GM04504 (cell line): ENCODE results near the gene PCDHGA6.
"Not testable (repeated sequence)": the region's sequence is repeated elsewhere in the genome, so short reads cannot be mapped to it uniquely, and the experiment has no call there.

Experiments
- DNase-seq: peaks from one replicate; pipeline ENCODE4 v3.0.0-alpha.2; 2012; ENCODE audit warnings: low read depth

Gene PCDHGA6

DNA sequence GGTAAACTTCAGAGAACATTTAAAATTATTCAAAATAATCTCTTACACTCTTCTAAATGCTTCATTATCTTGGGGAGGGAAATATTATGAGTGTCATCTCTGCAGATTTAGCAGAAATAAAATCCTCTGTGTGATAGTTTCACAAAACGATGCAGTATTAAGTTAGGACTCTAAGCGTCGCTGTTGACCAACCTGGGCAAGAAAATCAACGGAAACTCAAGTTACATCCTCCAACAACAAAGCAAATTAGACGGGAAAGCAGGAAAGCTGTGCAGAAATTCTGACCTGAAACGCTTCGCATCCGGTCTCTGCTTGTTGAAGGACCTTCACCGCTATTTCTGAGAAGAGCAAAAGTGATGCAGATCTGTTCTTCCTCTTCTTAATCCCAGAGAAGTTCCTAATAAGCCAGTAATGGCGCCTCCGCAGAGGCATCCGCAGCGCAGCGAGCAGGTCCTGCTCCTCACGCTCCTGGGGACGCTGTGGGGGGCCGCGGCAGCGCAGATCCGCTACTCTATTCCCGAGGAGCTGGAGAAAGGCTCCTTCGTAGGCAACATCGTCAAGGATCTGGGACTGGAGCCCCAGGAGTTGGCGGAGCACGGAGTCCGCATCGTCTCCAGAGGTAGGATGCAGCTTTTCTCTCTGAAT, at the start of gene PCDHGA6:
Gene PCDHGA6 (plus strand): TSS at position 219 of the 645 bp plus-strand sequence. CDS start 193 bp downstream, at position 412.
- DNase-seq: no peak

DNA sequence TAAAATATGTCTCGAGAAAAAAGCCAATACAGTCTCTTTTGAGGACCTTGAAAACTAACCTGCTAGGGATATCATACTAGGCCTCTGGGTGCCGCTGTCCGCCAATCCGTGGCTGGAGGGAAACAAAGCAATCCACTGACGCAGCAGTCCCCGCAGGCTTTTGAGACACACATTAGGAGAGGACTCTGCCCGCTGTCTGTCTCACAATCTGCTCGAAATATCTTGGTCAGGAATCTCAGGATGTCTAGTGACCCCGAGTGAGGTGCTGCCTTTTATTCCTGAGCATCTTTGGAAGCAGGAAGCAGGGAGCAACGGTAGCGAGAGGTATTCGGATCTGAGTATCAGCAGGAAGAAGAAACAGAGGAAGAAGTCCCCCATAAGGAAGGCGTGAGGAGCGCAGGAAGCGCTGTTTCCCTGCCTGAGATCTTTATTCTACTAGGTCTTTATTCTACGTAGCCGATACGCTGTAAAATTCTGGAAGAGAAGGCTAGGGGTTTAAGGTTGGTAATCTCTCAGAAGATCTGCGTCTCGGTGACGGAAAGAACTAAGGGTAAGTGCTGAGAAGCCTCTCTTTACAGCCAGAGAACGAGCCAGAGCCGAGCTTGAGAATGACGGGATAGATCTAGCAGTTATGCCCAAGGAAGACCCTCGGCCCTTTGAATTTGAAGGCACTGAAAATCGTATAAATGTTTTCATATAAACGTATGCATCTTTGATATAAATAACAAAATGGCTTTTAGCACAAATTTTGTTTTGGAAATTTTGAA, 47.4 kb upstream of the PCDHGA6 start:
- peak; percentile 52 for DNase-seq

DNA sequence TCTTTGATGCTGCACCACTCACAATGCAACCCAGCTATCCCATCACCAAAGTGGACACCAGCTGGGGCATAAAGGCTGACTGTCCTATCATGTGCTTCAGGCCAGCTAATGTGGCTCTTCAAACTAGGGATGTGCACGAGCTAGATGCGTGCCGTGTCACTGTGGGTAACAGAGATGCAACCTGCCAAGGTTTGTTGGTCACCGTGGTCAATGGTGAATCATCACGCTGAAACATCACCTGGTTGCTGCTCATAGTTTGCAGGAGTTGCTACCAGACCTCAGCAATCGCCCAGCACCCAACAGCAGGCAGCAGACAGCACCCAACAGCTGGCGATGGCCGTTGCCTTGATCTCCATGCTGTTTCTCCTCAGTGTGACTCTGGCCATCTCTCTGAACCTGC, 45.5 kb upstream of the PCDHGA6 start:
- DNase-seq: no peak

DNA sequence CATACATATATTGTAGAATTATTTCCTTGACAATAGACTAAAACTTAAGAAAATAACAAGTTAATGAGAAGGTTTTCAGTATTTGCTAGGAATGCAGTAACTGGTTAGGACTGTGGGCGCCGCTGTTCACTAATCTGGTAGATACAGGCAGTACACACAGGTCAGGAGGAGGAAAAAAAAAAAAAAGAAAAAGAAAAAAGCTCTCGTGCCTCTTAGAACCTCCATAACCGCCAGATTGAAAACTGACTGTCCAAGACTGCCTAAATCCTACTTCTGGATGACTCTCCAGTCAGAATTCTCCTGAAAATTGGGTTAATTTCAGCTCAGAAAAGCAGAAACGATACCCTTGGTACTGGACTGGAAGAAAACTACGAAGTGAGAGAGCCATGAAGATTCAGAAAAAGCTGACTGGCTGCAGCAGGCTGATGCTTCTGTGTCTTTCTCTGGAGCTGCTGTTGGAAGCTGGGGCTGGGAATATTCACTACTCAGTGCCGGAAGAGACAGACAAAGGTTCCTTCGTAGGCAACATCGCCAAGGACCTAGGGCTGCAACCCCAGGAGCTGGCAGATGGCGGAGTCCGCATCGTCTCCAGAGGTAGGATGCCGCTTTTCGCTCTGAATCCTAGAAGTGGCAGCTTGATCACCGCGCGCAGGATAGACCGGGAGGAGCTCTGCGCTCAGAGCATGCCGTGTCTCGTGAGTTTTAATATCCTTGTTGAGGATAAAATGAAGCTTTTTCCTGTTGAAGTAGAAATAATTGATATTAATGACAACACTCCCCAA, 43.2 kb upstream of the PCDHGA6 start, which contains the start of gene PCDHGA1:
Gene PCDHGA1 (plus strand): TSS at position 216 of the 782 bp plus-strand sequence.
- DNase-seq: no peak

DNA sequence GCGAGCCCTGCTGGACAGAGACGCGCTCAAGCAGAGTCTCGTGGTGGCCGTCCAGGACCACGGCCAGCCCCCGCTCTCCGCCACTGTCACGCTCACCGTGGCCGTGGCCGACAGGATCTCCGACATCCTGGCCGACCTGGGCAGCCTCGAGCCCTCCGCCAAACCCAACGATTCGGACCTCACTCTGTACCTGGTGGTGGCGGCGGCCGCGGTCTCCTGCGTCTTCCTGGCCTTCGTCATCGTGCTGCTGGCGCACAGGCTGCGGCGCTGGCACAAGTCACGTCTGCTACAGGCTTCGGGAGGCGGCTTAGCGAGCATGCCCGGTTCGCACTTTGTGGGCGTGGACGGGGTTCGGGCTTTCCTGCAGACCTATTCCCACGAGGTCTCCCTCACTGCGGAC, 41.1 kb upstream of the PCDHGA6 start:
- not testable (repeated sequence) for DNase-seq

DNA sequence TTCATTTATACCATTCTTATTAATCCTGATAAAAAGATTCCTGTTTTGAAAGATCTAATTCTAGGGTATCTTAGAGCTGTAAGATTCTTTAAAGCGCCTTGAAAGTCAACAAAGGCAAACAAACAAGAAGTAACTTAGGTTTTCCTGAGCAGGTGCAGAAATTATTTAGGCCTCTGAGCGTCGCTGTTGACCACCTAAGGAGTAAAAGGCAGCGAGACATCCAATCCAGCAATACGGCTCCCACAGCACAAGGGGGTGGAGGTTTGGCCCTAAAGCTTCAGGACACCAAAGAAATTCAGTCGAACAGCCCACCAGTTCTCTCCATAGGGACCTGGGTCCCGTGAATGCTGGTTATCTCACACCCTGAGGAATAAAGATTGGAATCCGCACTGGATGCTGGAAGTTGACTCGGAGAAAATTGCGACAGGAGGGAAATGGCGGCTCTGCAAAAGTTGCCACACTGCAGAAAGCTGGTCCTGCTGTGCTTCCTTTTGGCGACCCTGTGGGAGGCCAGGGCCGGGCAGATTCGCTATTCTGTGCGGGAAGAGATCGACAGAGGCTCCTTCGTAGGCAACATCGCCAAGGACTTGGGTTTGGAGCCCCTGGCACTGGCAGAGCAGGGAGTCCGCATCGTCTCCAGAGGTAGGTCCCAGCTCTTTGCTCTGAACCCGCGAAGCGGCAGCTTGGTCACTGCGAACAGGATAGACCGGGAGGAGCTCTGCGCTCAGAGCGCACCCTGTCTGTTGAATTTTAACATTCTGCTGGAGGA, 35.0 kb upstream of the PCDHGA6 start, which contains the start of gene PCDHGA2:
Gene PCDHGA2 (plus strand): TSS at position 223 of the 769 bp plus-strand sequence.
- no peak for DNase-seq

DNA sequence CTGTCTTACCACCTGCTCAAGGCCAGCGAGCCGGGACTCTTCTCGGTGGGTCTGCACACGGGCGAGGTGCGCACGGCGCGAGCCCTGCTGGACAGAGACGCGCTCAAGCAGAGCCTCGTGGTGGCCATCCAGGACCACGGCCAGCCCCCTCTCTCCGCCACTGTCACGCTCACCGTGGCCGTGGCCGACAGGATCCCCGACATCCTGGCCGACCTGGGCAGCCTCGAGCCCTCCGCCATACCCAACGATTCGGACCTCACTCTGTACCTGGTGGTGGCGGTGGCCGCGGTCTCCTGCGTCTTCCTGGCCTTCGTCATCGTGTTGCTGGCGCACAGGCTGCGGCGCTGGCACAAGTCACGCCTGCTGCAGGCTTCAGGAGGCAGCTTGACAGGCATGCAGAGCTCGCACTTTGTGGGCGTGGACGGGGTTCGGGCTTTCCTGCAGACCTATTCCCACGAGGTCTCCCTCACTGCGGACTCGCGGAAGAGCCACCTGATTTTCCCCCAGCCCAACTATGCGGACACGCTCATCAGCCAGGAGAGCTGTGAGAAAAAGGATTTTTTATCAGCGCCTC, 32.8 kb upstream of the PCDHGA6 start:
- not testable (repeated sequence) for DNase-seq

DNA sequence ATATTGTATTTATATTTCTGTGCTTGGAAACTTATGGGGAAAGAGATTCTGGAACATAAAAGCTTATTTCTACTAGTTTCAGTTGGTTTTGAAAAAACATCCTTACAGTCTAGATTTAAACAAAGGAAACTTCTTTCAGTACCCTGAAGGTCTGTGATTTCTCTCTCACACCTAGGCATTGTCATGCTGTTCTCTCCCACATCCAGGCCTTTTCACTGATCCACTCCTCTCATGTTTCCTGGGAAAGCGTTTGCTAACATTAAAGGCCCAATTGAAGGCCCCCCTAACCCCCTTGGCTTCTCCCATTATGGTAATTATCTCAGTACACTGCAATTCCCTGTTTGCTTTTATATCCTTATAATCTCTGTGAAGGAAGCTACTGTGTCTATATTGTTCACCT, 30.9 kb upstream of the PCDHGA6 start:
- DNase-seq: no peak

DNA sequence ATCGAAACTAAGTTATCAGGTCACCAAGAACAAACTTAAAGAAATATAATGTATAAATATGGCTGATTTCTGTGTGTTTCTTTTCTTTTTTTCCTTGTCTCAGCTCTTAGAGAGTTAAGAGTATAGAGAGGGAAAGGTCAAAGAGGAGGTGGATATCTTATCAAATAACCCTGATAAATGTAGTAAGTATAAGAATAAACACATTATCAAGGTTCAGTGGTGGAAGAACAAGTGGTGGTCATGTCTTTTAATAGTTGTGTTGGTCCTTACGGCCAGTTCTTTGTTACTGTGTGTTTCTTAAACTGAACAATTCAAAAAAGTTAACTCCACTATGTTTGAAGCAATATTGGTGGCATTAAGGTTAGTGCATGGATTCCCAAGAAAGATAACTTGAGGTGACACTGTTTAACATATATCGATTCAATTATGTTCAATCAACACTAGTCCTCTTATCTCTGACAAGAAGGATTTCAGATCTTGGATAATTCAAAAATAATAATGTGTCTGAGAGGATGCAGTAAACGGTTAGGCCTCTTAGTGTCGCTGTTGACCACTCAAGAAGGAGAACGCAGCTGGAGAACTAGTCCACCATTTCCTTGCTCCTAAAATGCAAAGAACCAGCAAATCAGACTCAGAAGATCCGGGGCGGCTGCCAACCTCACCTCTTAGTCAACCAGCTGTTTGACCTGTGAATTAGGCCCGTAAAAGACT, 30.3 kb upstream of the PCDHGA6 start, which contains the start of gene PCDHGA3:
Gene PCDHGA3 (plus strand): TSS at position 588 of the 711 bp plus-strand sequence. CDS start 205 bp downstream, outside the sequence.
- no peak for DNase-seq

DNA sequence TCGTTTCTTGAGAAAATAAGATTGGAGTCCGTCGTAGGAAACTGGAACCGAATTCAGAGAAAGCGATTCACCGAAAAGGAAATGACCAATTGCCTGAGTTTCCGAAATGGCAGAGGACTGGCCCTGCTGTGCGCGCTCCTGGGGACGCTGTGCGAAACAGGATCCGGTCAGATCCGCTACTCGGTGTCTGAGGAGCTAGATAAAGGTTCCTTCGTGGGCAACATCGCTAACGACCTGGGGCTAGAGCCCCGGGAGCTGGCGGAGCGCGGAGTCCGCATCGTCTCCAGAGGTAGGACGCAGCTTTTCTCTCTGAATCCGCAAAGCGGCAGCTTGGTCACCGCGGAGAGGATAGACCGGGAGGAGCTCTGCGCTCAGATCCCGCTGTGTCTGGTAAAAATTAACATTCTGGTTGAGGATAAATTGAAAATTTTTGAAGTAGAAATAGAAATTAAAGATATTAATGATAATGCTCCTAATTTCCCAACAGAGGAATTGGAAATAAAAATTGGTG, 29.7 kb upstream of the PCDHGA6 start:
- DNase-seq: no peak

DNA sequence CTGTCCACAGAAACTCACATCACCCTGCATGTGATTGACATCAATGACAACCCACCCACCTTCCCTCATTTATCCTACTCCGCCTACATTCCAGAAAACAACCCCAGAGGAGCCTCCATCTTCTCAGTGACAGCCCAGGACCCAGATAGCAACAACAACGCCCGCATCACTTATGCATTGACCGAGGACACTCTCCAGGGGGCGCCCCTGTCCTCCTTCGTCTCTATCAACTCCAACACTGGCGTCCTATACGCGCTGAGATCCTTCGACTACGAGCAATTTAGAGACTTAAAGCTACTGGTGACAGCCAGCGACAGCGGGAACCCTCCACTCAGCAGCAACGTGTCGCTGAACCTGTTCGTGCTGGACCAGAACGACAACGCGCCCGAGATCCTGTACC, 28.4 kb upstream of the PCDHGA6 start:
- no peak for DNase-seq

DNA sequence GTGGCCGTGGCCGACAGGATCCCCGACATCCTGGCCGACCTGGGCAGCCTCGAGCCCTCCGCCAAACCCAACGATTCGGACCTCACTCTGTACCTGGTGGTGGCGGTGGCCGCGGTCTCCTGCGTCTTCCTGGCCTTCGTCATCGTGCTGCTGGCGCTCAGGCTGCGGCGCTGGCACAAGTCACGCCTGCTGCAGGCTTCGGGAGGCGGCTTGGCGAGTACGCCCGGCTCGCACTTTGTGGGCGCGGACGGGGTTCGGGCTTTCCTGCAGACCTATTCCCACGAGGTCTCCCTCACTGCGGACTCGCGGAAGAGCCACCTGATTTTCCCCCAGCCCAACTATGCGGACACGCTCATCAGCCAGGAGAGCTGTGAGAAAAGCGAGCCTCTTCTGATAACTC, 27.7 kb upstream of the PCDHGA6 start:
- DNase-seq: not testable (repeated sequence)

DNA sequence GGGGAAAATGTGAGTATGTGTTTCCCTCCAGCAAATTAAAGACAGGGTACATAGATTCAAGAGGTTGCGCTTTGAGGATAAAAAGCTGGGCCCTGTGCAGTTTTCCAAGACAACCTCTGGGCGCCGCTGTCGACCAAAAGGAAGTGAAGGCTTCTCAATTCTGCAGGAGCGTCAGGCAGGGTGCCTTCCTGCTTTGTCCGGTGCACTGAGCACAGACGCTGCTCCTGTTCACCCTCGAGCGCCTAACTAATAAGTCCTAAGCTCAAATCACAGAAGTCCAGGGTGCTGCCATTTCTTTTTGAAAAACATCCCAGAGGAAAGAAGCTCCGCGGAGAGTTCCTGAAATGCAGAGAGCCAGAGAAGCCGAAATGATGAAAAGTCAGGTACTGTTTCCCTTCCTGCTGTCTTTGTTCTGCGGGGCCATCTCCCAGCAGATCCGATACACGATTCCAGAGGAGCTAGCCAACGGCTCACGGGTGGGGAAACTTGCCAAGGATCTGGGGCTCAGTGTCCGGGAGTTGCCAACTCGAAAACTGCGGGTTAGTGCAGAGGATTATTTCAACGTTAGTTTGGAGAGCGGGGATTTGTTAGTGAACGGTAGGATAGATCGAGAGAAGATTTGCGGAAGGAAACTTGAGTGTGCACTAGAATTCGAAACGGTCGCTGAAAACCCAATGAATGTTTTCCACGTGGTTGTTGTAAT, 23.6 kb upstream of the PCDHGA6 start, which contains the start of gene PCDHGB1:
Gene PCDHGB1 (plus strand): TSS at position 183 of the 703 bp plus-strand sequence. CDS start 162 bp downstream, at position 345.
- DNase-seq: peak; percentile 42

DNA sequence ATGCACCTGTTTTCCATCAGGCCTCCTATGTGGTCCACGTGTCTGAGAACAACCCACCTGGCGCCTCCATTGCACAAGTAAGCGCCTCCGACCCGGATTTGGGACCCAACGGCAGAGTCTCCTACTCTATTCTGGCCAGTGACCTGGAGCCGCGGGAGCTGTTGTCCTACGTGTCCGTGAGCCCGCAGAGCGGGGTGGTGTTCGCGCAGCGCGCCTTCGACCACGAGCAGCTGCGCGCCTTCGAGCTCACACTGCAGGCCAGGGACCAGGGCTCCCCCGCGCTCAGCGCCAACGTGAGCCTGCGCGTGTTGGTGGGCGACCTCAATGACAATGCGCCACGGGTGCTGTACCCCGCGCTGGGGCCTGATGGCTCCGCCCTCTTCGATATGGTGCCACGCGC, 22.1 kb upstream of the PCDHGA6 start:
- no peak for DNase-seq

DNA sequence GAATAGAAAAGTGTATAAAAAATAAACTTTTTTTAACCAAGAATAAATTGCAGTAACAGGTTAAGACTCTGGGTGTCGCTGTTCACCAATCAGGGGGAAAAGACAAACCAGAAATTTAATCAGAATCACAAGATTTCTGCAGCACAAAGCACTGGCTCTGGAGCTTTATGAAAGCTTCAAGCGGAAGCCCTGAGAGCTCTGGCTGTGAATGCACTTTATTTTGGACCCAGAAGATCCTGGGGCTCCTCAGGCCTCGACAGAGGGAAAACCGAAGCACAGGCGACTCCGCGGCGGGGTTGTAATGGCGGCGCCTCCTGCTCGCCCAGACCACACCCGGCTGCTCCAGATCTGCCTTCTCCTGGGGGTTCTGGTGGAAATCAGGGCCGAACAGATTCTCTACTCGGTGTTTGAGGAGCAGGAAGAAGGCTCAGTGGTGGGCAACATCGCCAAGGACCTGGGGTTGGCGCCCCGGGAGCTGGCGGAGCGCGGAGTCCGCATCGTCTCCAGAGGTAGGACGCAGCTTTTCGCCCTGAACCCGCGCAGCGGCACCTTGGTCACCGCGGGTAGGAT, 18.7 kb upstream of the PCDHGA6 start, which contains the start of gene PCDHGA4:
Gene PCDHGA4 (plus strand): TSS at position 122 of the 570 bp plus-strand sequence. CDS start 87 bp downstream, at position 209.
- no peak for DNase-seq

DNA sequence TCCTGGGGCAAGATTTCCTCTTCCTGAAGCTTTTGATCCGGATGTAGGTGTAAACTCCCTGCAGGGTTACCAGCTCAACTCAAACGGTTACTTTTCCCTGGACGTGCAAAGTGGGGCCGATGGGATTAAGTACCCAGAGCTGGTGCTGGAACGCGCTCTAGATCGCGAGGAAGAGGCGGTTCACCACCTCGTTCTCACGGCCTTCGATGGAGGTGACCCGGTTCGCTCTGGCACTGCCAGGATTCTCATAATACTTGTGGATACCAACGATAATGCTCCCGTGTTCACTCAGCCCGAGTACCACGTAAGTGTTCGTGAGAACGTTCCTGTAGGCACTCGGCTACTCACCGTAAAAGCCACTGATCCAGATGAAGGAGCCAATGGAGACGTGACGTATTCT, 18.1 kb upstream of the PCDHGA6 start:
- DNase-seq: no peak

DNA sequence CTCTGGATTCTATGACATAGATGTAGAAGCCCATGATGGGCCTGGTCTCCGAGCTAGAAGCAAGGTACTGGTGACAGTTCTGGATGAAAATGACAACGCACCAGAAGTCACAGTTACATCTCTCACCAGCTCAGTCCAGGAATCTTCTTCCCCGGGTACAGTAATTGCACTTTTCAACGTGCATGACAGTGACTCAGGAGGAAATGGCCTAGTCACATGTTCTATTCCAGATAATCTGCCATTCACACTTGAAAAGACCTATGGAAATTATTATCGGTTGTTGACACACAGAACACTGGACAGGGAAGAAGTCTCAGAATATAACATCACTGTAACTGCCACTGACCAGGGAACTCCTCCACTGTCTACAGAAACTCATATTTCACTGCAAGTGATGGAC, 17.6 kb upstream of the PCDHGA6 start:
- no peak for DNase-seq

DNA sequence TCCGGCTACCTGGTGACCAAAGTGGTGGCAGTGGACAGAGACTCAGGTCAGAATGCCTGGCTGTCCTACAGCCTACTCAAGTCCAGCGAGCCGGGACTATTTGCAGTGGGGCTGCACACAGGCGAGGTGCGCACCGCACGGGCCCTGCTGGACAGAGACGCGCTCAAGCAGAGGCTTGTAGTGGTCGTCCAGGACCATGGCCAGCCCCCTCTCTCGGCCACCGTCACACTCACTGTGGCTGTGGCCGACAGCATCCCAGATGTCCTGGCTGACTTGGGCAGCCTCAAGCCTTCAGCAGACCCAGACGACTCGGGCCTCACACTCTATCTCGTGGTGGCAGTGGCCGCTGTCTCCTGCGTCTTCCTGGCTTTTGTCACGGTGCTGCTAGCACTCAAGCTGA, 16.7 kb upstream of the PCDHGA6 start:
- no peak for DNase-seq

DNA sequence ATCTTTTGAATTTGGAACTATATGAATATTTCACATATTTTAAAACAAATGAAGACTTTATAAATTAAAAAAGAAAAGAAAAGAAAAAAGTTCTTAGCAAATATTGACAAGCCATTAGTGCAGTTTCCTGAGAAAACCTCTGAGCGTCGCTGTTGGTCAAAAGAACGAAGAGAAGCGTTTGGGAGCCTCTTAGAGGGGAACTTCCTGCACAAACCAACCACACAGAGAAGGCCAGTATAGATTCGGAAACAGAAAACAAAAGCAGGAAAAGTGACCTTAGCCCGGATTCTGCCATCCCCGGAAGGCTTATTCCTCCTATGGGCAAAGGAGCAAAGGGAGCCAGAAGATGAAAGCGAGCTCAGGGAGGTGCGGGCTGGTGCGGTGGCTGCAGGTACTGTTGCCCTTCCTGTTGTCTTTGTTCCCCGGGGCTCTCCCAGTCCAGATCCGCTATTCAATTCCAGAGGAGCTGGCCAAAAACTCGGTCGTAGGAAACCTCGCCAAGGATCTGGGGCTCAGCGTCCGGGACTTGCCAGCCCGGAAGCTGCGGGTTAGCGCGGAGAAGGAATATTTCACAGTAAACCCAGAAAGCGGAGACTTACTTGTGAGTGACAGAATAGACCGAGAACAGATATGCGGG, 13.8 kb upstream of the PCDHGA6 start, which contains the start of gene PCDHGB2:
Gene PCDHGB2 (plus strand): TSS at position 205 of the 637 bp plus-strand sequence. CDS start 142 bp downstream, at position 347.
- DNase-seq: no peak
